GM19193 (cell line): ENCODE data around the gene WSCD2.

Source experiments
- POLR2A ChIP-seq: IDR thresholded peaks from 4 replicates; pipeline ENCODE4 v1.6.1; 2011; ENCODE audit not compliant: insufficient read depth, insufficient read length; ENCODE audit errors: extremely low read depth

The WSCD2 gene

DNA sequence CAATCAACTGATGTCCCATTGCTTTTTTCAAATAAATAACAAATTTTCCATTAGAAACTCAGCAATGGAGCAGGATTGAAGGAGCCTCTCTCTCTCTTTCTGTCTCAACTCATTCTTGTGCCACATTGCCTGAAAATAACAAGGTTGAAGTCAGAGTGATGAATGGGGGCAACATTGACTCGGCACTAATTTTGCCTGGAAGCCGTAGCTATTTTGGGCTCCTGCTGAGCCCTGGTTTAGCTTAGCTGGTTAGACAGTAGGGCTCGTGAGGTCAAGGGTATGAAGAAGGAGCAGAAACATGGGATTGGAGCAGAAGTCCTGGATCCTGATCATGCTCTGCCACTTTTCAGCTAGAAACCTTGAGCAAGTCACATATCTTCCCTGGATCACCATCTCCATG, 38.9 kb downstream of the WSCD2 start:
- TF ChIP-seq POLR2A, result no peak

DNA sequence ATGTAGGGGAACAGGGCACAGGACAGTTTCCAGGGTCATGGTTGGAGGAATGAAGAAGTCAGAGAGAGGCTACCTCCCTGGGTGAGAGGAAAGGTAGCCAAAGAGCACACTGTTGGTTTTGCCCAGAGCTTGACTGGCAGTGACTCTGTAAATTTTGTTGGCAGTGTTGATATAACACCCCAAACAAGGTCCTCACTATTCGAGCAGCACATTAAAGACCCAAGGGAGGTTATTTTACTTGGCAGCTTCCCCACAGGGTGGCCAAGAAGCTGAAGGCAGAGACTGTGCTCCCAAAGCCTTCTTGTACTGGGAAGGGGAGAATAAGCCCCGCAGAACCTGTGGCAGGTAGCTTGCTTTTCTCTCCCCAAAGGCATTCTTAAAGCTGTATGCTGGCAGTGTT, 40.6 kb downstream of the WSCD2 start:
- TF ChIP-seq POLR2A, result no peak

DNA sequence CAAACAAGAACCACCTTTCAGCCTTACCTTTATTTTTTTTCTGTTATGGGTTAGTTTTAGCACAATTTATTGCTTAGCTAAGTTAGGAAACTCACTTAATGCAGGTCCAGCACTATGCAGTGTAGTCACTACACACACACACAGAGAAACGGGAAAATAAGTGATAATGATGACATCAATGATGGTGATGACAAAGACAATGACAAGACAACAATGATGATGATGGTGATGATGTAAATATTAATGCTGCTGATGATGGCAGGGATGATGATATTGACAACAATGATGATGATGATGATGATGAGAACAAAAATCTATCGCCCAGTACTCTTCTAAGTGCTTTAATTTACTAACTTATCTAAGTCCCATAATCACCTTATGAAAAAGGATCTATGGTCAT, 41.1 kb downstream of the WSCD2 start:
- no peak for TF ChIP-seq POLR2A

- TF ChIP-seq POLR2A, result no peak
Observed at GRCh38 chr12:108172033-108172432, 42.9 kb downstream of the WSCD2 start.

- no peak for TF ChIP-seq POLR2A
Observed at GRCh38 chr12:108173160-108173559, 44.1 kb downstream of the WSCD2 start.

GRCh38 chr12:108173892-108174291, 44.8 kb downstream of the WSCD2 start:
- no peak for TF ChIP-seq POLR2A

DNA sequence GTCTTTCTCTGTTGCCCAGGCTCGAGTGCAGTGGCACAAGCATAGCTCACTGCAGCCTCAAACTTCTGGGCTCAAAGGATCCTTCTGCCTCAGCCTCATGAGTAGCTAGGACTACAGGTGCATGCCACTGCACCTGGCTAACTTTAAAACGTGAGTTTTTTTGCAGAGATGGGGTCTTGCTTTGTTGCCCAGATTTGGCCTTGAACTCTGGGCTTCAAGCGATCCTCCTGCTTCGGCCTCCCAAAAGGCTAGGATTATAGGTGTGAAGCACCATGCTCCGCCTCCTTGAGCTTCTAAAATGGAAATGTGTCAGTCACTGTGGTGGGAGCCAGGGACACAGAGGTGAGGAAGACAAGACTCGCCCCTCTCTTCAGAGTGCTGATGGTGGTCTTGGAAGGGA, 45.6 kb downstream of the WSCD2 start:
- TF ChIP-seq POLR2A, result no peak

DNA sequence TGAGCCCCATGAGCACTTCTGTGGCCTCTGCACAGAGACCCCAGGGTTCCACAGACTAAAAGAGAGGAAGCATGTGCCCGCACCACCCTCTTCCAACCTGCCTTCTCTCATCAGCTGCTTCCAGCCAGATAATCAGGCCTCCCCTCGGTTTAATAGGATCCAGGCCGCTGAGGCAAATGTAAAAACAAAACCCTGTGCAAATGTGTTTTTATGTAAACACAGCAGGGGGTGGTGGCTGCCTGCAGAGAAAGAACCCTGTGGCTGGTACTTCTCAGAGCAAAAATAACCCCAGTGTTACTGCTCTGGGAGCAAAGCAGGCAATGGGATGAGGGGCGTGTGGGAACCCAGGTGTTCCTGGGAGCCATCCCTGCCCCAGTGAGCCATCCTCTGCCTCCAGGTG, 46.2 kb downstream of the WSCD2 start:
- no peak for TF ChIP-seq POLR2A

DNA sequence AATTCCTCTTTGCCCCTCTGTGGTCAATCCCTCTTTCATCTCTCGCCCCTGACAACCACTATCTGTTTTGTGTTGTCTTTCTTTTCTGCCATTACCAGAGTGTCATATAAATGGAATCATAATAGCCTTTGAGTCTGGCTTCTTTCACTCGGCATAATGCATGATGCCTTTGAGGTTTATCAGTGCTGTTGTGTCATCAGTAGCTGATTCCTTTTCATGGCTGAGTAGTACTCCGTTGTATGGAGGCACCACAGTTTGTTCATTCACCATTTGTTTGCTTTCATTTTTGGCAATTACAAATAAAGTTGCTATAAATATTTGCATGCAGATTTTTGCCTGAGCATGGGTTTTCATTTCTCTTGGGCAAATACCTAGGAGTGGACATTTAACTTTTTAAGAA, 47.2 kb downstream of the WSCD2 start:
- no peak for TF ChIP-seq POLR2A

- TF ChIP-seq POLR2A, result no peak
Observed at GRCh38 chr12:108177131-108177530, 48.0 kb downstream of the WSCD2 start.

DNA sequence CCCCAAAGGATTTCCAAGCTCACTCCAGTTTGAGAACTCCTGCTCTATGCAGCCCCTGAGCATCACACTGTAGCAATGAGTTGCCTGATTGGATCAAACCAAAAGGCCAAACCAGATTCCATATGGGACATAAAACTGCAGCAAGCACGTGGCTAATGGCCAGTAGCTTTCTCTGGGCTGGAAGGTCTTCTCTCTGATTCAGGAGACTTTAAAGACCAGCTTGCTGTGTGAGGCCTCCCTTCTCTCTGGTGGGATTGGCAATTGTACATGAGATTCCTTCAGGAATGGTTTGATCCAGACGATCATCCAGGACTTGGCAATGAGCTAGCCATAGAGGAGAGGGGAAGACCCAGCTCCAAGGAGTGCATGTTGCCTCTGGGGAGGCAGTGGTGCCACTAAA, 50.2 kb downstream of the WSCD2 start:
- TF ChIP-seq POLR2A, result no peak

DNA sequence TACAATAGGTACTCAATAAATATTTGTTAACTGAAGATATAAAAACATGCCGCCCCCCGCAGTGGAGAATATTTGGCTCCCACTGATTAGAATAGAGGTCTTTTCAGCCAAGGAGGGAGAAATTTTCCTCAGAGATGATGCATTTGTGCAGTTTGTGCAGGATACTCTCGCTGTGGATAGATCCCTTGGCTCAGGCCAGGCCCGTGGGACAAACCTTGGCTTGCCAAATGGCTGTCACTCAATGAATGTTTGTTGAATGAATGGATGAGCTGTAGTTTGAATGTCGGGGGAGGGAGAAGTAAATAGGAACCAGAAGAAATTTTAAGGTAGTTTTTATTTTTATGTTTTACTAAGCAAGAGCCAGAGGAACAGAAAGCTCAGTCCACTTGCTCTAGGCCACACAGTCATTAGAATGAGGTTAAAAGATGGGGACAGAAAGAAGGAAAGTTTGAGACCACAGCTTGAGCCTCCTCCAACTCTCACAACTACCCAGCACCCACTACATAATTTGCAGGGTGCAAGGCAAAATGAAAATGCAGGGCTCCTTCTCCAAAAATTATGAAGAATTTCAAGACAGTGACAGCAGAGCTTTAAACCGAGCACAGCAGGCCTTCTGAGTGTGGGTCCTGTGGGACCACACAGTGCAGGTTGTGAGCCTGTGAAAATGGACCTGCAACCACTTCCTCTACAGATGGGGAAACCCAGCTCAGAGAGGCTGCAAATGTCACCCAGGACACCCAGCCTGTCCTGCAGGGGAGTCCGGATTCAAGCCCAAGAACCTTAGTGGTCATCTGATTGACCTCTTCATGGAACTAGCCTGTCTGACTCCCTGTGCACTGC, 51.4 kb downstream of the WSCD2 start:
- no peak for TF ChIP-seq POLR2A

GRCh38 chr12:108181095-108181454, 52.0 kb downstream of the WSCD2 start:
- no peak for TF ChIP-seq POLR2A

GRCh38 chr12:108182096-108182495, 53.0 kb downstream of the WSCD2 start:
- no peak for TF ChIP-seq POLR2A

- no peak for TF ChIP-seq POLR2A
Observed at GRCh38 chr12:108185002-108185401, 55.9 kb downstream of the WSCD2 start.

GRCh38 chr12:108187831-108188230, 58.7 kb downstream of the WSCD2 start:
- TF ChIP-seq POLR2A, result no peak

- no peak for TF ChIP-seq POLR2A
Observed at GRCh38 chr12:108190529-108190928, 61.4 kb downstream of the WSCD2 start.
